ENCODE results near the gene ZNF578. TPM values are rescaled to one million over a fixed set of nuclear protein-coding genes. Genes with fewer than 3 reads are reported as not detected.
"Not testable (repeated sequence)": the region's sequence is repeated elsewhere in the genome, so short reads cannot be mapped to it uniquely, and the experiment has no call there.

ZNF578 gene
- total RNA-seq = not detected

DNA sequence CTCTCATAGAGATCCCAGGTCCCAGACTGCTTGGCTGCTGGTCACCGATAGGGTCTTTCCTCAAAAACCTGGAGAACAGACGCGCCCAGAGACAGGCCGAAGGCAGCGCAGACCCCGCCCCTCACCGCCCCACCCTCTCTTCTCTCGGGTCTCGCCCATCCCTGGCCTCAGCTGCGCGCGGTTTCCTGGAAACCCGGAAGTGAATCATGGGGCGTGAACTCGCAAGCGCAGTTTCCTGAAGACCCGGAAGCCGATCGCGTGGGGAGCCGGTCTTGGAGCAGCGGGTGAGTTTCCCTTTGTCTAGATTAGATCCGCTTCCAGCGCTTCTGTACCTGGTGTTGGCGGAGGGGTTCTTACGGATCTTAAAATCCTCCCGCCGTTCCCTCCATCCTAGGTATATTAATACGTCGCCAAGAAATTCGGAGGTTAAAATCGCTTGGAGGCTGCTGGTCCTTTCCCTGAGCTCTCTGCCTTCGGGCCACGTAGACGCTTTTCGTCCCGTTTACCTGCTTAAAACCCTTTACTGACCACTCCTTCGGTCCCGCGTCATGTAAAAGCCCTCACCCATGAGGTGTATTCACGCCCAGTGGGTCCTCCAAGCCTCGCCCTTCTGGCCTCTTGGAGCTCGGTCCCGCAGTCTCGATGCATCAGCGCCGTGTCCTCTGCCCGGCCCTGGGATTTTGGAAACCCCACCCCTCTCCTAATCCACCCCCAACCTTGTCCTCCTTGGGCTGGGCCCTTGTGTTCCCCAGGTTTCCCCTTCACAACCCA lies at the start of gene ZNF578:
Gene ZNF578, plus strand, starts transcription at position 230 of the 771 bp plus-strand sequence. CDS start 48,293 bp downstream, outside the sequence.
- DNase-seq = peak; percentile 19

DNA sequence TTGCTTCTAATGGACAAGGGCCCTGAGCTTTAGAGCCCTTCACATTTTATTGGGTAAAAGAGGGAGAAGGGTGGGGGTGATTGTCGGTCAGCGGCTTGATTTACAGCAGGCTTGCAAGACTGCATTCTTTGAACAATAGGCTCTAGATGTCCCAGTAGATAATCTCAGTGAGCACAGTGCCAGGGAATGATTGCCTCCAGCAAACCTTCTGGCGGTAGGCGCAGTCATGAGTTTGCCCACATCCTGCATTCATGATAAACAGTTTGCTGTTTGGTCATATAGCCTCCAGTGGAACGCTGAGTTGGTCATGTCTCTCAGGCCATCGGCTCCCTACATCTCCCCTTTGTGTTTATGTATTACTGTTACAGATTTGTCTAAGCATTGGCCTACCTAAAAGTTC lies 43.1 kb upstream of the ZNF578 start:
- no peak for DNase-seq

DNA sequence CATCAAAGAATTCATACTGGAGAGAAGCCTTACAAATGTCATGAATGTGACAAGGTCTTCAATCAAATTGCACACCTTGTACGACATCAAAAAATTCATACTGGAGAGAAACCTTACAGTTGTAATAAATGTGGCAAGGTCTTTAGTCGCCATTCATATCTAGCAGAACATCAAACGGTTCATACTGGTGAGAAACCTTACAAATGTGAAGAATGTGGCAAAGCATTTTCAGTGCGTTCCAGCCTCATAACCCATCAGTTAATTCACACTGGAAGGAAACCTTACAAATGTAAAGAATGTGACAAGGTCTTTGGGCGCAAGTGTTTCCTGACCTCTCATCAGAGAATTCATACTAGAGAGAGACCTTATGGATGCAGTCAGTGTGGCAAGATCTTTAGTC lies 37.6 kb upstream of the ZNF578 start:
- DNase-seq = no peak

DNA sequence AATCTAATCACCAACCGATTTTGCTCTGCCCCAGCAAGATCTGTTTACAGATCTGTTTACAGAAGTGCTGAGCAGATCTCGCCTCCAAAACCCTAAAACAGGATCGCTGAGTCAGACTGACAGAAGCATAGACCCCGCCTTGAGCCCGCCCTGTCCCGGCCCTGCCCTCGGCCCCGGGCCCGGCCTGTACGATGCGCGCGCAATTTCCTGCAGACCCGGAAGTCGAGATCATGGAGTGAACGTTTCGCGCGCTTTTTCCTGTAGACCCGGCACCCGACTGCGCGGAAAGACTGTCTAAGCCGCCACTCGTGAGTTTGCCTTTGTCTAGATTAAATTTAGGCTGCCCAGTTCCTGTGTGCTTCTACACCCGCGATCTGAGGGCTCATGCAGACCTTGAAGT lies 24.4 kb upstream of the ZNF578 start, which contains the start of gene ZNF534:
Gene ZNF534, plus strand, starts transcription at position 212 of the 400 bp plus-strand sequence. CDS start 2,327 bp downstream, outside the sequence.
- DNase-seq = no peak

DNA sequence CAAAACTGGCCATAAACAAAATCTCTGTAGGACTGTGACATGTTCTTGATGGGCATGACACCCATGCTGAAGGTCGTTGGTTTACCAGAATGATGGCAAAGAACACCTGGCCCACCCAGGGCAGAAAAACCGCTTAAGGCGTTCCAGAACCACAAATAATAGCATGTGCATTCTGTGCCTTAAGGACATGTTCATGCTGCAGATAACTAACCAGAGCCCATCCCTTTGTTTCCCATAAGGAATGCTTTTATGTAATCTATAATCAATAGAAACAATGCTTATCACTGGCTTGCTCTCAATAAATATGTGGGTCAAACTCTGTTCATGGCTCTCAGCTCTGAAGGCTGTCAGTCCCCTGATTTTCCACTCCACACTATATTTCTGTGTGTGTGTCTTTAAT lies 11.2 kb upstream of the ZNF578 start:
- no peak for DNase-seq

DNA sequence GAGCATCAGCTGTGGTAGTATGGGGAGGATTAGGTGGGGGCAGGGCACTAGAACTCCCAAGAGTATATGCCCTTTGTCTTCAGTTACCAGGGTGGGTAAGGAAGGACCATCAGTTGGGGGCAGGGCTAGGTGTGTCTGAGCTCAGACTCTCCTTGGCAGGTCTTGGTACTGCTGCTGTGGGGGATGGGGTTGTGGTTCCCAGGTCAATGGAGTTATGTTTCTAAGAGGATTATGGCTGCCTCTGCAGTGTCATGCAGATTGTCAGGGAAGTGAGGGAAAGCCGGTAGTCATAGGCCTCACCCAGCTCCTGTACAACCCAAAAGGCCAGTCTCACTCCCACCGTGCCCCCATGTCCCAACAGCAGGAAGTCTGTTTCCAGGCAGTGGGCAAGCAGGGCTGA lies 8.8 kb upstream of the ZNF578 start:
- no peak for DNase-seq

DNA sequence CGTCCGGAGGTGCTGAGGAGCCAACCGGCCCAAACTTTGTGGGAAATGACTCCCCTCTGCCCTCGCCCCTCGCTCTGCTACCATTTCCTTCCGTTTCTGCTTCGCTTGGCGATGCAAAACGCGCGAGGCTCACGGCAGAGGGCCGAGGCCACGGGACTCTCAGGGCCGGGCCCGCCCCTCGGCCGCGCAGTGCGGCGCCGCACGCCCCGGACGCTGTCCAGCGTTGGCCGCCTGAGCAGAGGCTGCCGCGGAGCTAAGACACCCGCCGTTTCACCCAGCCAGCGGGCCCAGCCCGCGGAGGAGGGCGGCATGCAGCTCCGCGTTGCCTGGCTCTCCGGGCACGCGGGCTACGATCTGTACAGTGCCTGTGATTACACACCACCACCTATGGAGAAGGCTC lies 2.1 kb upstream of the ZNF578 start:
- DNase-seq = no peak

DNA sequence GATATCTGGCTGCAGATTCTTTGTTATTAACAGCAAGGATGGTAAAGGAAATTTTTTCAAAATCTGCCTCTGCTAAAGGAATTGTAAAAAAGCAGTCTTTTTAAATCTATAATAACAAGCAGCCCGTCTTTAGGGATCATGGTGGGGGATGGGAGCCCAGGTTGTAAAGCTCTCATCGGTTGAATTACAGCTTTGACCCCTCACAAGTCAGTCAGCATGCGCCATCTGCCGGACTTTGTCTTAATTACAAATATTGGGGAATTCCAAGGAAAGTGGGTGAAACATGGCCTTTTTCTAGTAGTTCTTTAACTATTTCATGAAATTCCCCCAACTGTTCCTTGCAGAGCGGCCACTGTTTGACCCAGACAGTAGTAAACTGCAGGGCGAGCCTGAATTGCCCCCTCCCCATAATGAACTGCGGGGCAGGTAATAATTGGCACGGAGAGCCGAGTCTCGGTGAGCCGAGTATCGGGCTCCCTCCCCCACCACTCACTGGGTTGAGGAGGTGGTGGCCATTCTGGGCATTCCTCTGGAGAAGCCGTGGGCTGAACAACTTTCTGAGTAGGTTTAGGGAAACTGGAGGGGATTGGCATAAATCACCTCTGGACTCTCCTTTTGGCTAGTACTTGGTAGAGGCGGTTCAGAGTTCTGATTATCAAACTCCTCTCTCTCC lies 11.6 kb downstream of the ZNF578 start:
- DNase-seq = no peak

DNA sequence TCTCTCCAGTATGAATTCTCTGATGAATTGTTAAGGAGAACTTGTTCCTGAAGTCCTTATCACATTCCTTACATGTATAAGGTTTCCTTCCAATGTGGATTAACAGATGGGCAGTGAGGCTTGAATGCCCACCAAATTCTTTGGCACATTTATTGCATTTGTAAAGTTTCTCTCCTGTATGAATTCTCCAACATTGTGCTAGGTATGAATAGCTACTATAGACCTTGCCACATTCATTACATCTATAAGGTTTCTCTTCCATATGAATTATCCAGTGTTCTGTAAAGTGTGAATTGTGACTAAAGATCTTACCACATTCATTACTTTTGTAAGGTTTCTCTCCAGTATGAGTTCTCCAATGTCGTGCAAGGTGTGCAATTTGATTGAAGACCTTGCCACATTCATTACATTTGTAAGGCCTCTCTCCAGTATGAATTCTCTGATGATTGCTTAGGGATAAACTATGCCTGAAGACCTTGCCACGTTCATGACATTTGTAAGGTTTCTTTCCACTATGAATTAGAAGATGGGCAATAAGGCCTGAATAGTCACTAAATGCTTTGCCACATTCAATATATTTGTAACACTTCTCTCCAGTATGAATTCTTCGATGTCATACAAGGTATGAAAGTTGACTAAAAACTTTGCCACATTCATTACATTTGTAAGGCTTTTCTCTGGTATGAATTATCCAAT lies 20.4 kb downstream of the ZNF578 start:
- no peak for DNase-seq

DNA sequence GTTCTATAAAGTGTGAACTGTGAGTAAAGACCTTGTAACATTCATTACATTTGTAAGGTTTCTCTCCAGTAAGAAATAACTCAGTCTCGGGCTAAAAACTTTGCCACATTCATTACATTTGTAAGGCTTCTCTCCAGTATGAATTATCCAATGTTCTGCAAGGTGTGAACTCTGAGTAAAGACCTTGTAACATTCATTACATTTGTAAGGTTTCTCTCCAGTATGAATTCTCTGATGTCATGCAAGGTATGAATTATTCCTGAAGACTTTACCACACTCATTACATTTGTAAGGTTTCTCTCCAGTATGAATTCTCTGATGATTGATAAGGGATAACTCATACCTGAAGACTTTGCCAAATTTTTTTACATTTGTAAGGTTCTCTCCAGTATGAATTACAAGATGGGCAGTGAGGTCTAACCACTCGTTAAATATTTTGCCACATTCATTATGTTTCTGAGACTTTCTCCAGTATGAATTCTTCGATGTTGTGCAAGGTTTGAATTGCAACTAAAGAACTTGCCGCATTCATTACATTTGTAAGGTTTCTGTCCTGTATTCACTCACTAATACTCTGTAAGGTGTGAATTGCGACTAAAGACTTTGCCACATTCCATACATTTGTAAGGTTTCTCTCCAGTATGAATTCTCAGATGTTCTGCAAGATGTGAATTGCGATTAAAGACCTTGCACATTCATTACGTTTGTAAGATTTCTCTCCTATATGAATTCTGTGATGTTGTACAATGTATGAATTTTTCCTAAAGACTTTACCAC lies 21.2 kb downstream of the ZNF578 start:
- DNase-seq = no peak

DNA sequence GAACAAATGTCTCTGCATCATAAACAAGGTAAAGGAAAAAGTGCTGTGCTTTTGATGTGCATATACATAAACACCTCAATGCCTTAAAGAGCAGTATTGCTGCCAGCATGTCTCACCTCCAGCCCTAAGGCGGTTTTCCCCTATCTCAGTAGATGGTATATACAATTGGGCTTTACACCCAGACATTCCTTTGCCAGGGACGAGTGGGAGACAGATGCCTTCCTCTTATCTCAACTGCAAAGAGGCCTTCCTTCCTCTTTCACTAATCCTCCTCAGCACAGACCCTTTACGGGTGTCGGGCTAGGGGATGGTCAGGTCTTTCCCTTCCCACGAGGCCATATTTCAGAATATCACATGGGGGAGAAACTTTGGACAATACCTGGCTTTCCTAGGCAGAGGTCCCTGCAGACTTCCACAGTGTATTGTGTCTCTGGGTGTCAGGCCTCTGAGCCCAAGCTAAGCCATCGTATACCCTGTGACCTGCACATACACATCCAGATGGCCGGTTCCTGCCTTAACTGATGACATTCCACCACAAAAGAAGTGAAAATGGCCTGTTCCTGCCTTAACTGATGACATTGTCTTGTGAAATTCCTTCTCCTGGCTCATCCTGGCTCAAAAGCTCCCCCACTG lies 30.9 kb downstream of the ZNF578 start:
- DNase-seq = not testable (repeated sequence)

DNA sequence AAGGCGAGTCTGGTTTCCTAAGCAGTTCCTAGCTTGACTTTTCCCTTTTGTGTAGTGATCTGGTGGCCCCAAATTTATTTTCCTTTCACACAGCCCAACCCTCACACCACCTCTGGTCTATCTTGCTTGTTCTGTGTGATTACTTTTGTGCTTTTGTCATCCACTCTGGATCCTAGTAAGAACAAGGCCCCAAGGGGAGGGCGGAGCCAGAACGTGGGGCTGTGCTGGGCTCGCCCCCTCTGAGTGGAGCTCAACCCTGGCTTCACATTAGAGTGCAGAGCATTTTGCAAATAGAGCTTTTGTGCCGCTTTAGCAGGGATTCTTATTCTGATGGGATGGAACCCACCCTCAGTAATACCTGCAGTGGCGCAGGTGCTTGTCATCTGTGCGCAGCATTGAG lies 31.7 kb downstream of the ZNF578 start:
- DNase-seq = not testable (repeated sequence)

DNA sequence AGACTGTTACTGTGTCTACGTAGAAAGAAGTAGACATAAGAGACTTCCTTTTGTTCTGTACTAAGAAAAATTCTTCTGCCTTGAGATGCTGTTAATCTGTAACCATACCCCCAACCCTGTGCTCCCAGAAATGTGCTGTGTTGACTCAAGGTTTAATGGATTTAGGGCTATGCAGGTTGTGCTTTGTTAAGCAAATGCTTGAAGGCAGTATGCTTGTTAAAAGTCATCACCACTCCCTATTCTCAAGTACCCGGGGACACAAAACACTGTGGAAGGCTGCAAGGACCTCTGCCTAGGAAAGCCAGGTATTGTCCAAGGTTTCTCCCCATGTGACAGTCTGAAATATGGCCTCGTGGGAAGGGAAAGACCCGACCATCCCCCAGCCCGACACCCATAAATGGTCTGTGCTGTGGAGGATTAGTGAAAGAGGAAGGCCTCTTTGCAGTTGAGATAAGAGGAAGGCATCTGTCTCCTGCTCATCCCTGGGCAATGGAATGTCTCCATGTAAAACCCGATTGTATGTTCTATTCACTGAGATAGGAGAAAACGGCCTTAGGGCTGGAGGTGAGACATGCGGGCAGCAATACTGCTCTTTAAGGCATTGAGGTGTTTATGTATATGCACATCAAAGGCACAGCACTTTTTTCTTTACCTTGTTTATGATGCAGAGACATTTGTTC lies 32.3 kb downstream of the ZNF578 start:
- DNase-seq = not testable (repeated sequence)

DNA sequence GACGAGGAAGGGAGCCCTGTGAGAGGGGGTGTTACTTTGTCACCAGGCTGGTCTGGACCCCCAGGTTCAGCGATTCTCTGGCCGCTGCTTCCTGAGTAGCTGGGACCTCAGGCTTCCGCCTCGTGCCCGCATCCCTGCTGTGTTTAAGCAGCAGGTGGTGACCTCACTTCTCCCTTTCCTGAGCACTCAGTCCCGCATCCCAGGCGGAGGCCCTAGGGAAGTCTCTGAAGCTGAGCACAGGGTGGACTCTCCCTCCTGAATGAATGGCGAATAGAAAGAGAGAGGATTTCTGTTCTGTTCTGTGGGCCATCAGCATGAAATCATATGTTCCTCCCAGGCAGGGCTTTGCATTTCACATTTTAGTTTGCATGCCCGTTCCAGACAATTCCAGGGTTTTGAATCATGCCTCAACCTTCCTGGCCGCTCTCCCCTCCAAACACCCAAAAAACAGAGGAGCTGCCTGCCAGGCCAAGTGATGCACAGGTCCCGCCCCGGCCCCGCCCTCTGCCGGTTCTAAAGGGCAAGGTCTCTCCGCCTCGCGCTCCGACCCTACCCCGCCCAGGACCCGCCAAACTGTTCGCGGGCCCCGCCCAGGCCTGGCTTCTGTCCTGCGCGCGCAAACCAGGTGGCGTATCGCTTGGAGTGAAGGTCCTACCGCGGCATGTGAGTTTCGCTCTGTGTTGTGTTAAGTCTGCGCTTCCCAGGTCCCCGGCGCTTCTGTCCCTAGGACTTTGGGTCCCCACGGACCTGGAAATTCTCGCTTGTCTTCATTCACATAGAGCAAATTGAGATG lies 39.0 kb downstream of the ZNF578 start:
- no peak for DNase-seq

DNA sequence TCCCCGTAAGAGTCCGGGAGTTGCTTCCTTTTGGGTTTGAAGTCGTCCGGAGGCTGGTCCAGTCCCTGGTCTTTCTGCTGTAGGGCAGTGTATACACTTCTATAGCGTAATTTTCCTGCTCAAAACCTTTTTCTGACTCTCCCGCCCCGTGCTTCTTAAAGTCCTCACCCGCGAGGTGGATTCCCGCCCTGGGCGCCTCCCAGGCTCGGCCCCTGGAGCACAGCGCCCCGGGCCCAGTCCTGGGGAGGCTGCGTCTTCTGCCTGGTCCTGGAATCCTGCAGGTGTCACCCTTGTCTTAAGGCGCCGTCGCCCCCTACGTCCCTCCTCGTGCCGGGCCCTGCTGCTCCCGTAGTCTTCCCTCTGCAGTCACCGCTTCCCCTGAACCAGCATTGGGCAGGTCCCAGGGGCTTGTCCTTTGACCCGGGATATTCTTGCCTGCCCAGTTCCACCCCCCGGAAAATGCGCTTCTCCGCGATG lies 39.7 kb downstream of the ZNF578 start:
- no peak for DNase-seq

DNA sequence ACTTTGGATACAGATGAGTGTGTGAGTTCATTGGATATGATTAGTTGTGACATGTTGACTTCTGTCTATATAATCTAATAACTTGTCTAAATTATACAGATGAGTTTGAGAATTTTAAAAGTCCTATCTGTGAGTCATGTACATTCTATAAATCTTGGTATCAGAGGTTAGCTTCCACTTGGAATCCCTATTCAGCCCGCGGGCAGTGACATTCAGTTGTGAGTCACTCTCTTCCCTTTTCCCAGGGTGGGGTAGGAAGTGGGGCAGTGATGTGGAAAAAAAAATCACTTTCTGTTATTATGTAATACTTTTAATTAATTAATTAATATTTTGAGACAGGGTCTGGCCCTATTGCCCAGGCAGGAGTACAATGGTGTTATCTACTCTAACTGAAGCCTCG lies 41.2 kb downstream of the ZNF578 start:
- no peak for DNase-seq

DNA sequence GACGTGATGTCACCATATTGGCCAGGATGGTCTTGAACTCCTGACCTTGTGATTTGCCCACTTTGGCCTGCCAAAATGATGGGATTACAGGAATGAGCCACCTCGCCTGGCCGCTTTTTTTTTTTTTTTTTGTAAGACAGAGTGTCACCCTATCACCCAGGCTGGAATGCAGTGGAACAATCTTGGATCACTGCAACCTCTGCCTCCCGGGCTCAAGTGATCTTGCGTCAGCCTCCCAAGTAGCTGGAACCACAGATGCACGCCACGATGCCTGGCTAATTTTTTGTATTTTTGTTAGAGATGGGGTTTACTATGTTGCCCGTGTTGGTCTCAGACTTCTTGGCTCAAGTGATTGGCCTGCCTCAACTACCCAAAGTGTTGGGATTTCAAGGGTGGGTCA lies 45.2 kb downstream of the ZNF578 start:
- no peak for DNase-seq

DNA sequence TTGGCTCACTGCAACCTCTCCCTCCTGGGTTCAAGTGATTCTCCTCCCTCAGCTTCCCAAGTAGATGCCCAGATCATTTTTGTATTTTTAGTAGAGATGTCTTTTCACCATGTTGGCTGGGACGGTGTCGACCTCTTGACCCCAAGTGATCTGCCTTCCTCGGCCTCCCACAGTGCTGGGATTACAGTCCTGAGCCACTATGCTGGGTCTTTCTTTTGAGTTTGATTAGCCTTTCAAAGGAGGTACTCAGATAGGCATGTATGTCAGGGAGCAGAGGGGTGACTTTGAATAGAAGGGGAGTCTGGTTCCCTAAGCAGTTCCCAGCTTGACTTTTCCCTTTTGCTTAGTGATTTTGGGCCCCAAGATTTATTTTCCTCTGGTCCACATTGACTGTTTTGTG lies 47.1 kb downstream of the ZNF578 start:
- not testable (repeated sequence) for DNase-seq

DNA sequence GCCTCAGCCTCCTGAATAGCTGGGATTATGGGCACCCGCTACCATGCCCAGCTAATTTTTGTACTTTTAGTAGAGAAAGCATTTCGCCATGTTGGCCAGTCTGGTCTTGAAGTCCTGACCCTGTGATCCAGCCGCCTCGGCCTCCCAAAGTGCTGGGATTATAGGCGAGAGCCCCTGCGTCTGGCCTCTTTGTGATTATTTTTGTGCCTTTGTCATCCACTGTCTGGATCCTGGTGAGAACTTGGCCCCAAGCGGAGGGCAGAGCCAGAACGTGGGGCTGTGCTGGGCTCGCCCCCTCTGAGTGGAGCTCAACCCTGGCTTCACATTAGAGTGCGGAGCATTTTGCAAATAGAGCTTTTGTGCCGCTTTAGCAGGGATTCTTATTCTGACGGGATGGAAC lies 47.6 kb downstream of the ZNF578 start:
- not testable (repeated sequence) for DNase-seq

DNA sequence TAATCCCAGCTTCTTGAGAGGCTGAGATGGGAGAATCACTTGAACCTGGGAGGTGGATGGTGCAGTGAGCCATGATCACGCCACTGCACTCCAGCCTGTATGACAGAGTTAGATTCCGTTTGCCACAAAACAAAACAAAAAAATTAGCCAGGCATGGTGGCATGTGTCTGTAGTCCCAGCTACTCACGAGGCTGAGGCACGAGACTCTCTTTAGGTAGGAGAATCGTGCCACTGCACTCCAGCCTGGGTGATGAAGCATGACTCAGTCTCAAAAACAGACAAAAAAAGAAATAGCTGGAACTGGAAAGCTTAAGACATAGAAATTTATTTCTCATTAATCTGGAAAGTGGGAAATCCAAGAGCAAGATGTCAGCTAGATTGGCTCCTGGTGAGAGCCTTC lies 53.9 kb downstream of the ZNF578 start:
- DNase-seq = no peak

DNA sequence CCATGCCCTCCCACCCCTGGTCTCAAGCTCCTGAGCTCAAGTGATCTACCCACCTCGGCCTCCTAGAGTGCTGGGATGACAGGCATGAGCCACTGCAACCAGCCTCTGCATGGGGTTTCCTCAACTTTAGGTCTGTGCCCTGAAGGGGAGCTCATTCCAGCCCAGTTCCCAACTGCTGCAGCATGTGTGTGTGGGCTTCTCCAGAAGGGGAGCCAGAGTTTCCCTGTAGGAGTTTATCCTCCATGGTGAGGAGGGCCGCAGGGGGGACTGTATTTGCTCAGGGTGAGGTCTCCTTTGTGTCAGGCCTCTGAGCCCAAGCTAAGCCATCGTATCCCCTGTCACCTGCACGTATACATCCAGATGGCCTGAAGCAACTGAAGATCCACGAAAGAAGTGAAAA lies 62.8 kb downstream of the ZNF578 start:
- DNase-seq = no peak

Measured in effector CD4-positive, alpha-beta T cell (primary cell).